Endothelial cell of umbilical vein (primary cell): ENCODE data around the gene ST6GALNAC3. TPM values are rescaled to one million over a fixed set of nuclear protein-coding genes. Genes with fewer than 3 reads are reported as not detected.

Source experiments
- BruUV-seq: library from RNA; stranded (reverse); fragments of 400-500 nt; replicated peaks from 2 replicates; lab custom pipeline; 2021; lab: Mats Ljungman, UMichigan
- CTCF ChIA-PET: fragments of 300-600, 350-600 bp; sonication (Branson Sonifier 250); formaldehyde crosslinking; loops from one replicate; lab custom pipeline; 2021; ENCODE audit warnings: antibody characterized with exemption, inconsistent platforms; lab: Charles Lee
- POLR2A ChIA-PET: fragments of 300-600, 350-600 bp; sonication (Branson Sonifier 250); formaldehyde crosslinking; loops from one replicate; lab custom pipeline; 2021; ENCODE audit warnings: antibody characterized with exemption, inconsistent platforms; lab: Charles Lee
- DNase-seq: peaks from one replicate; pipeline ENCODE4 v3.0.0-alpha.2; 2011; ENCODE audit warnings: low read depth, low spot score
- FAIRE-seq: peaks from 2 replicates; lab custom pipeline; 2011; peaks lifted over from hg19 to GRCh38; lab: Jason Lieb, UNC
- H2AFZ ChIP-seq: 2 replicates; pipeline ENCODE4 v1.6.0; 2012; ENCODE audit warnings: low read depth, low read length, control low read depth, inconsistent platforms
- H3K27ac ChIP-seq: 2 replicates; pipeline ENCODE4 v1.5.1; 2011; ENCODE audit warnings: low read depth, mild to moderate bottlenecking, control low read depth, low read length, moderate library complexity; ENCODE audit not compliant: insufficient read depth
- H3K27me3 ChIP-seq, 2 experiments: 2 replicates each; pipeline versions ENCODE4 v1.6.0 to v1.6.1; 2011; ENCODE audit warnings: low read length in 2 of 2, mixed read lengths in 1 of 2; ENCODE audit not compliant: control insufficient read depth in 2 of 2, insufficient read depth in 2 of 2
- H3K36me3 ChIP-seq, 2 experiments: 2 replicates in 1 of 2; 3 replicates in 1 of 2; pipeline ENCODE4 v1.5.1; 2011; ENCODE audit warnings: low read length in 2 of 2, mild to moderate bottlenecking in 1 of 2, moderate library complexity in 1 of 2; ENCODE audit not compliant: control insufficient read depth in 2 of 2, insufficient read depth in 2 of 2; ENCODE audit errors: extremely low read depth in 1 of 2
- H3K4me1 ChIP-seq: 3 replicates; pipeline ENCODE4 v1.5.1; 2011; ENCODE audit warnings: mild to moderate bottlenecking, low read length; ENCODE audit not compliant: control insufficient read depth, insufficient read depth; ENCODE audit errors: extremely low read depth
- H3K4me2 ChIP-seq: 2 replicates; pipeline ENCODE4 v1.6.1; 2011; ENCODE audit warnings: low read length, control low read depth, mixed read lengths; ENCODE audit not compliant: insufficient read depth
- H3K4me3 ChIP-seq, 3 experiments: fragments of 200-600 bp in 1 of 3; sonication (generic), shearing (Covaris generic) in 1 of 3; replicated peaks in 1 of 3; 2 replicates each; pipeline ENCODE4 v1.5.1; 2011 to 2016; ENCODE audit warnings: control low read depth in 3 of 3, low read length in 3 of 3, mild to moderate bottlenecking in 2 of 3, inconsistent platforms in 1 of 3, low read depth in 1 of 3, moderate library complexity in 1 of 3; ENCODE audit not compliant: insufficient read depth in 1 of 3
- H3K79me2 ChIP-seq: 2 replicates; pipeline ENCODE4 v1.6.0; 2012; ENCODE audit warnings: low read length, inconsistent platforms; ENCODE audit not compliant: control insufficient read depth, insufficient read depth
- H3K9ac ChIP-seq: replicated peaks from 2 replicates; pipeline ENCODE3; 2011; ENCODE audit warnings: low read length, control low read depth; ENCODE audit not compliant: insufficient read depth; ENCODE audit errors: extremely low read depth
- H3K9me1 ChIP-seq: replicated peaks from 3 replicates; pipeline ENCODE4 v1.6.0; 2011; ENCODE audit warnings: mild to moderate bottlenecking, low read length; ENCODE audit not compliant: control insufficient read depth, insufficient read depth; ENCODE audit errors: extremely low read depth
- H3K9me3 ChIP-seq: replicated peaks from 2 replicates; pipeline ENCODE4 v1.5.1; 2012; ENCODE audit warnings: low read length, inconsistent platforms; ENCODE audit not compliant: control insufficient read depth, insufficient read depth
- H4K20me1 ChIP-seq: replicated peaks from 2 replicates; pipeline ENCODE3; 2011; ENCODE audit warnings: mild to moderate bottlenecking, low read length; ENCODE audit not compliant: control insufficient read depth, insufficient read depth; ENCODE audit errors: extremely low read depth
- EZH2 ChIP-seq: IDR thresholded peaks from 2 replicates; pipeline ENCODE4 v1.6.1; 2012; ENCODE audit warnings: borderline replicate concordance, low read depth, mild to moderate bottlenecking, moderate library complexity, low read length, inconsistent platforms; ENCODE audit not compliant: severe bottlenecking
- FOS ChIP-seq: IDR thresholded peaks from 2 replicates; pipeline ENCODE4 v1.6.1; 2011; ENCODE audit warnings: mild to moderate bottlenecking, low read length, moderate library complexity, borderline replicate concordance; ENCODE audit not compliant: insufficient read depth
- GATA2 ChIP-seq: IDR thresholded peaks from 2 replicates; pipeline ENCODE4 v1.7.0; 2011; ENCODE audit warnings: low read depth, mild to moderate bottlenecking, moderate library complexity, mixed read lengths, low read length; ENCODE audit not compliant: insufficient read length, insufficient read depth
- JUN ChIP-seq: IDR thresholded peaks from 2 replicates; pipeline ENCODE4 v1.6.1; 2011; ENCODE audit warnings: borderline replicate concordance, low read depth; ENCODE audit not compliant: insufficient read length, insufficient read depth
- MYC ChIP-seq: IDR thresholded peaks from one replicate; pipeline ENCODE4 v1.6.1; 2011; ENCODE audit warnings: mild to moderate bottlenecking, low read depth, low read length
- POLR2A ChIP-seq: IDR thresholded peaks from 2 replicates; pipeline ENCODE4 v1.6.1; 2012; ENCODE audit warnings: low read depth, mild to moderate bottlenecking, control low read depth, low read length
- POLR2AphosphoS5 ChIP-seq: IDR thresholded peaks from 2 replicates; pipeline ENCODE4 v1.6.1; 2012; ENCODE audit warnings: low read depth, mild to moderate bottlenecking, control low read depth, low read length, moderate library complexity; ENCODE audit not compliant: insufficient read depth
- dilution Hi-C: fragments of 300-500 bp; cut with MboI; formaldehyde crosslinking; loops from one replicate; pipeline ENCODE4 v1.15.0; 2019; ENCODE audit warnings: low sequenced_read_pairs; ENCODE audit not compliant: extremely low pct_ligation_motif_present
- intact Hi-C: fragments of 100-400 bp; cut with micrococcal nuclease; formaldehyde crosslinking; loops from one replicate; pipeline ENCODE4 v1.10.0; 2022
- polyA plus RNA-seq, 4 experiments: library from polyadenylated mRNA; depleted of rRNA in 3 of 4; stranded (reverse) in 3 of 4; unstranded in 1 of 4; fragments of >200 nt; gene quantifications; 2 replicates each; pipeline versions ENCODE4 v1.2.1 to v1.2.3, GENCODE V29; 2011 to 2012; ENCODE audit warnings: missing spikeins in 1 of 4
- total RNA-seq: library from RNA; stranded (reverse); gene quantifications from 2 replicates; pipeline ENCODE4 v1.2.3, GENCODE V29; 2021
- TF ChIP-seq, protein P1 (sequence below): IDR thresholded peaks from 2 replicates; pipeline ENCODE4 v1.6.1; 2011; ENCODE audit not compliant: insufficient read depth, insufficient read length
- TF ChIP-seq, protein P2 (sequence below), 2 donors: IDR thresholded peaks; 1 replicate in 1 of 2; 2 replicates in 1 of 2; pipeline ENCODE4 v1.5.1; 2011; ENCODE audit warnings: low read length in 2 of 2, mild to moderate bottlenecking in 2 of 2, moderate library complexity in 2 of 2, control low read depth in 1 of 2, inconsistent platforms in 1 of 2, low read depth in 1 of 2; ENCODE audit not compliant: insufficient read depth in 1 of 2; ENCODE audit errors: extremely low read depth in 1 of 2

ST6GALNAC3 gene
- total and polyA plus RNA-seq, 2 donors (not counting 3 experiments of a cell fraction or from before 2014, with no cell fraction given) = 7.6 to 48.3 TPM

DNA sequence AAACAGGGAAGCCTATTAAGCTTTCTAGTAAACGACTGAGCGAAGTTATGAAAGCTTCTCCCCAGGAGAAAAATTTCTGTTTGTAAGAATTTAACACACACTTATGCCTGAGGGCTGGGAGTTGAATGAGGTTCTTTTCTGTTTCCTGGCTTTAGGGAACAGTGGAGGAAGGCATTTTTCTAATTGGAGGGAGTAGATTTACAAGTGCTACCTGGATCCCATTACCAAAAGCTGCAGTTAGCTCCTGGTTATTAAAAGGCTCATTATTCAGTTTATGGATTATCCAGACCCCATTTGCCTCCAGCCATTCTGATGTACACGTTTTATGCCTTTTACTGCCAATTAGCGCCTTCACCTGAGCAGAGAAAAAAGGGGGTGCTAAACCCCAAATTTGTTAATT, 7.5 kb downstream of the ST6GALNAC3 start:
- Histone ChIP-seq H2AFZ (no peak overlapping the region), H3K9ac (no peak overlapping the region), H3K27ac (no peak overlapping the region), H3K79me2 (peaks cover 62% of the 10 kb centered on the region), H3K36me3 (no peaks in the 10 kb centered on the region), H3K27me3 (no peaks in the 10 kb centered on the region), H3K4me3 (no peak overlapping the region), H4K20me1 (no peaks in the 10 kb centered on the region), H3K4me1 (peaks cover 3% of the 10 kb centered on the region), H3K9me3 (no peaks in the 10 kb centered on the region), H3K9me1 (peaks cover 3% of the 10 kb centered on the region), H3K4me2 (no peak overlapping the region)
- ChIA-PET CTCF (interaction anchor here (1.0 to 1.2 kb wide), 2 partner anchors 10 to 11 kb away, joined by 3 to 4 read pairs; no protein-coding TSS in a partner anchor), POLR2A (no interaction called here)
- dilution Hi-C loops = no loop called here
- intact Hi-C loops = no loop called here
- no TSS peak for BruUV-seq
- DNase-seq (no peak), FAIRE-seq (no peak)
- TF ChIP-seq FOS (no peak), JUN (no peak), MYC (no peak), EZH2 (no peak), GATA2 (no peak), POLR2AphosphoS5 (no peak), POLR2A (no peak)
- TF ChIP-seq, protein P1, sequence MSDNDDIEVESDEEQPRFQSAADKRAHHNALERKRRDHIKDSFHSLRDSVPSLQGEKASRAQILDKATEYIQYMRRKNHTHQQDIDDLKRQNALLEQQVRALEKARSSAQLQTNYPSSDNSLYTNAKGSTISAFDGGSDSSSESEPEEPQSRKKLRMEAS = no peak
- TF ChIP-seq, protein P2, sequence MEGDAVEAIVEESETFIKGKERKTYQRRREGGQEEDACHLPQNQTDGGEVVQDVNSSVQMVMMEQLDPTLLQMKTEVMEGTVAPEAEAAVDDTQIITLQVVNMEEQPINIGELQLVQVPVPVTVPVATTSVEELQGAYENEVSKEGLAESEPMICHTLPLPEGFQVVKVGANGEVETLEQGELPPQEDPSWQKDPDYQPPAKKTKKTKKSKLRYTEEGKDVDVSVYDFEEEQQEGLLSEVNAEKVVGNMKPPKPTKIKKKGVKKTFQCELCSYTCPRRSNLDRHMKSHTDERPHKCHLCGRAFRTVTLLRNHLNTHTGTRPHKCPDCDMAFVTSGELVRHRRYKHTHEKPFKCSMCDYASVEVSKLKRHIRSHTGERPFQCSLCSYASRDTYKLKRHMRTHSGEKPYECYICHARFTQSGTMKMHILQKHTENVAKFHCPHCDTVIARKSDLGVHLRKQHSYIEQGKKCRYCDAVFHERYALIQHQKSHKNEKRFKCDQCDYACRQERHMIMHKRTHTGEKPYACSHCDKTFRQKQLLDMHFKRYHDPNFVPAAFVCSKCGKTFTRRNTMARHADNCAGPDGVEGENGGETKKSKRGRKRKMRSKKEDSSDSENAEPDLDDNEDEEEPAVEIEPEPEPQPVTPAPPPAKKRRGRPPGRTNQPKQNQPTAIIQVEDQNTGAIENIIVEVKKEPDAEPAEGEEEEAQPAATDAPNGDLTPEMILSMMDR (IDR thresholded peaks at IDR 0.05; ENCODE audit: extremely low read depth in 1 of 2, insufficient read depth in 1 of 2, low read depth in 1 of 2, low read length in 2 of 2) = no peak
